GM15510 (cell line): ENCODE data around the gene IFIT1.

Source experiments
- POLR2A ChIP-seq: IDR thresholded peaks from 3 replicates; pipeline ENCODE4 v1.6.1; 2011; ENCODE audit warnings: borderline replicate concordance; ENCODE audit not compliant: insufficient read length; ENCODE audit errors: extremely low read depth

Gene IFIT1

GRCh38 chr10:89414146-89414878, 21.9 kb downstream of the IFIT1 start, which contains the start of gene IFIT5:
Gene IFIT5, plus strand, starts transcription at chr10:89414568. Its CDS starts 231 bp downstream, at chr10:89414799.
- TF ChIP-seq POLR2A, result peak; percentile 51

GRCh38 chr10:89414879-89415821, 22.7 kb downstream of the IFIT1 start:
- TF ChIP-seq POLR2A, result no peak

GRCh38 chr10:89416465-89416864, 24.0 kb downstream of the IFIT1 start:
- TF ChIP-seq POLR2A, result no peak

- no peak for TF ChIP-seq POLR2A
These were observed 27.1 kb downstream of the IFIT1 start for GRCh38 chr10:89419548-89419947.

GRCh38 chr10:89421018-89421476, 28.6 kb downstream of the IFIT1 start:
- no peak for TF ChIP-seq POLR2A

- no peak for TF ChIP-seq POLR2A
These were observed 32.6 kb downstream of the IFIT1 start for GRCh38 chr10:89425000-89425399.

GRCh38 chr10:89426230-89426868, 33.9 kb downstream of the IFIT1 start:
- no peak for TF ChIP-seq POLR2A

- no peak for TF ChIP-seq POLR2A
These were observed 35.2 kb downstream of the IFIT1 start for GRCh38 chr10:89427629-89428028.

GRCh38 chr10:89428877-89429276, 36.5 kb downstream of the IFIT1 start:
- TF ChIP-seq POLR2A, result no peak

- TF ChIP-seq POLR2A, result no peak
These were observed 39.6 kb downstream of the IFIT1 start for GRCh38 chr10:89431977-89432376.

GRCh38 chr10:89438525-89438924, 46.1 kb downstream of the IFIT1 start:
- TF ChIP-seq POLR2A, result no peak

GRCh38 chr10:89440226-89441009, 48.0 kb downstream of the IFIT1 start:
- no peak for TF ChIP-seq POLR2A

- TF ChIP-seq POLR2A, result no peak
These were observed 49.9 kb downstream of the IFIT1 start for GRCh38 chr10:89442289-89442688.

GRCh38 chr10:89450901-89451300, 58.5 kb downstream of the IFIT1 start:
- TF ChIP-seq POLR2A, result no peak
